Transverse colon (tissue), 4 donors: Measurements from ENCODE around the gene TBCCD1.

ENCODE experiments used
- CTCF ChIP-seq, 5 experiments: fragments of 200-600 bp in 3 of 5; fragments of 450-650 bp in 2 of 5; sonication (generic) in 3 of 5; IDR thresholded peaks; 1 replicate in 2 of 5; 2 replicates in 3 of 5; pipeline ENCODE4 v1.5.1; 2016 to 2017; ENCODE audit warnings: antibody characterized with exemption in 5 of 5, inconsistent platforms in 3 of 5, mild to moderate bottlenecking in 2 of 5, moderate library complexity in 1 of 5
- EP300 ChIP-seq: sonication (generic); formaldehyde crosslinking; IDR thresholded peaks from one replicate; pipeline ENCODE4 v1.6.1; 2017; ENCODE audit warnings: antibody characterized with exemption, low read depth
- POLR2A ChIP-seq: fragments of 450-650 bp; IDR thresholded peaks from one replicate; pipeline ENCODE4 v1.6.1; 2016; ENCODE audit warnings: antibody characterized with exemption, mild to moderate bottlenecking, moderate library complexity
- POLR2AphosphoS5 ChIP-seq, 3 donors: sonication (generic); formaldehyde crosslinking; IDR thresholded peaks; one replicate each; pipeline ENCODE4 v1.6.1; 2016; ENCODE audit warnings: antibody characterized with exemption in 3 of 3

- TF ChIP-seq CTCF (IDR thresholded peaks at IDR 0.05) (no peak), POLR2AphosphoS5 (IDR thresholded peaks at IDR 0.05) (no peak), EP300 (no peak), POLR2A (no peak)
These were observed 30.0 kb downstream of the TBCCD1 start for GRCh38 chr3:186536883-186537844.
